Peyer's patch (tissue), 4 donors: ENCODE results near the gene ZNF407. TPM values are rescaled to one million over a fixed set of nuclear protein-coding genes. Genes with fewer than 3 reads are reported as not detected.

Experiments
- DNase-seq, 3 donors: peaks; one replicate each; pipeline ENCODE4 v3.0.0-alpha.2; 2017 to 2019
- H3K27ac ChIP-seq, 4 donors: fragments of 200-600 bp; sonication (generic); one replicate each; pipeline ENCODE4 v1.5.1; 2016 to 2019
- H3K27me3 ChIP-seq, 2 donors: fragments of 200-600 bp; sonication (generic); one replicate each; pipeline ENCODE4 v1.5.1; 2019
- H3K36me3 ChIP-seq, 3 donors: fragments of 200-600 bp; sonication (generic); one replicate each; pipeline ENCODE4 v1.5.1; 2016 to 2019
- H3K4me1 ChIP-seq, 4 donors: fragments of 200-600 bp; sonication (generic); one replicate each; pipeline ENCODE4 v1.5.1; 2016 to 2019
- H3K4me3 ChIP-seq, 4 donors: fragments of 200-600 bp; sonication (generic); 1 replicate in 3 of 4; 2 replicates in 1 of 4; pipeline ENCODE4 v1.5.1; 2016 to 2019; ENCODE audit warnings: mild to moderate bottlenecking in 1 of 4
- H3K9me3 ChIP-seq, 4 donors: fragments of 200-600 bp; sonication (generic); one replicate each; pipeline ENCODE4 v1.5.1; 2016 to 2019; ENCODE audit warnings: mild to moderate bottlenecking in 1 of 4
- CTCF ChIP-seq, 6 experiments: fragments of 450-650 bp in 4 of 6; fragments of 200-600 bp in 2 of 6; sonication (generic) in 1 of 6; IDR thresholded peaks; one replicate each; pipeline ENCODE4 v1.5.1; 2017 to 2019; ENCODE audit warnings: antibody characterized with exemption in 6 of 6, mild to moderate bottlenecking in 3 of 6, moderate library complexity in 1 of 6
- POLR2A ChIP-seq, 2 donors: fragments of 450-650 bp; IDR thresholded peaks; one replicate each; pipeline ENCODE4 v1.5.1; 2017; ENCODE audit warnings: antibody characterized with exemption in 2 of 2, mild to moderate bottlenecking in 2 of 2, moderate library complexity in 2 of 2
- total RNA-seq, 4 donors: library from RNA; depleted of rRNA; stranded (reverse); fragments of >200 nt; gene quantifications; one replicate each; pipeline ENCODE4 v1.1.0, GENCODE V29; 2016

ZNF407 gene
- total RNA-seq, 4 donors from 2014 or later: 24.0 to 54.5 (median 32.3) TPM

- Histone ChIP-seq H3K36me3 (no peaks in the 10 kb centered on the region), H3K4me3 (no peak overlapping the region), H3K9me3 (no peaks in the 10 kb centered on the region), H3K27ac (no peak overlapping the region), H3K27me3 (no peaks in the 10 kb centered on the region), H3K4me1 (no peaks in the 10 kb centered on the region)
- DNase-seq: no peak
- no peak for TF ChIP-seq CTCF (IDR thresholded peaks at IDR 0.05)
- TF ChIP-seq POLR2A (IDR thresholded peaks at IDR 0.05): no peak
Measured at GRCh38 chr18:74682991-74683297, 85.3 kb downstream of the ZNF407 start.

GRCh38 chr18:74683573-74683972 is 85.9 kb downstream of the ZNF407 start:
- no peaks in the 10 kb centered on the region for H3K27me3 ChIP-seq
- no peaks in the 10 kb centered on the region for H3K36me3 ChIP-seq
- DNase-seq: no peak
- no peaks in the 10 kb centered on the region for H3K9me3 ChIP-seq
- H3K4me3 ChIP-seq: no peak overlapping the region
- H3K4me1 ChIP-seq: no peaks in the 10 kb centered on the region
- H3K27ac ChIP-seq: no peak overlapping the region
- TF ChIP-seq CTCF (IDR thresholded peaks at IDR 0.05) (no peak), POLR2A (IDR thresholded peaks at IDR 0.05) (no peak)

GRCh38 chr18:74689251-74689650 is 91.6 kb downstream of the ZNF407 start:
- H3K36me3 ChIP-seq: no peaks in the 10 kb centered on the region
- H3K27ac ChIP-seq: no peak overlapping the region
- no peak overlapping the region for H3K4me3 ChIP-seq
- TF ChIP-seq CTCF (IDR thresholded peaks at IDR 0.05): no peak
- no peak for TF ChIP-seq POLR2A (IDR thresholded peaks at IDR 0.05)
- no peaks in the 10 kb centered on the region for H3K27me3 ChIP-seq
- H3K9me3 ChIP-seq: no peaks in the 10 kb centered on the region
- no peaks in the 10 kb centered on the region for H3K4me1 ChIP-seq
- no peak for DNase-seq

GRCh38 chr18:74692367-74693013 is 94.8 kb downstream of the ZNF407 start:
- Histone ChIP-seq H3K4me1 (no peaks in the 10 kb centered on the region), H3K27ac (no peak overlapping the region), H3K9me3 (no peaks in the 10 kb centered on the region), H3K36me3 (no peaks in the 10 kb centered on the region), H3K4me3 (no peak overlapping the region), H3K27me3 (no peaks in the 10 kb centered on the region)
- no peak for TF ChIP-seq POLR2A (IDR thresholded peaks at IDR 0.05)
- TF ChIP-seq CTCF (IDR thresholded peaks at IDR 0.05): no peak
- DNase-seq: no peak

- TF ChIP-seq CTCF (IDR thresholded peaks at IDR 0.05) (no peak), POLR2A (IDR thresholded peaks at IDR 0.05) (no peak)
- H3K9me3 ChIP-seq: no peaks in the 10 kb centered on the region
- no peak for DNase-seq
- H3K36me3 ChIP-seq: no peaks in the 10 kb centered on the region
- no peak overlapping the region for H3K27ac ChIP-seq
- H3K4me3 ChIP-seq: no peak overlapping the region
- H3K4me1 ChIP-seq: no peaks in the 10 kb centered on the region
- no peaks in the 10 kb centered on the region for H3K27me3 ChIP-seq
Measured at GRCh38 chr18:74694436-74694835, 96.8 kb downstream of the ZNF407 start.

GRCh38 chr18:74695170-74695569 is 97.5 kb downstream of the ZNF407 start:
- Histone ChIP-seq H3K4me3 (no peak overlapping the region), H3K9me3 (no peaks in the 10 kb centered on the region), H3K36me3 (no peaks in the 10 kb centered on the region), H3K4me1 (no peaks in the 10 kb centered on the region), H3K27ac (no peak overlapping the region), H3K27me3 (no peaks in the 10 kb centered on the region)
- no peak for TF ChIP-seq POLR2A (IDR thresholded peaks at IDR 0.05)
- no peak for TF ChIP-seq CTCF (IDR thresholded peaks at IDR 0.05)
- DNase-seq: no peak
